ENCODE measurements around the gene FSIP1.

- TF ChIP-seq POLR2A (IDR thresholded peaks at IDR 0.05) (no peak), CTCF (IDR thresholded peaks at IDR 0.05) (no peak)
Observed at GRCh38 chr15:39556461-39556860, 226.2 kb downstream of the FSIP1 start.

Measured in sigmoid colon (tissue), 3 donors.